Measurements from ENCODE around the gene POLR3GL. TPM values are rescaled to one million over a fixed set of nuclear protein-coding genes. Genes with fewer than 3 reads are reported as not detected.

The POLR3GL gene
- total RNA-seq, 1 experiment from 2014 or later, result 2.9 TPM

DNA sequence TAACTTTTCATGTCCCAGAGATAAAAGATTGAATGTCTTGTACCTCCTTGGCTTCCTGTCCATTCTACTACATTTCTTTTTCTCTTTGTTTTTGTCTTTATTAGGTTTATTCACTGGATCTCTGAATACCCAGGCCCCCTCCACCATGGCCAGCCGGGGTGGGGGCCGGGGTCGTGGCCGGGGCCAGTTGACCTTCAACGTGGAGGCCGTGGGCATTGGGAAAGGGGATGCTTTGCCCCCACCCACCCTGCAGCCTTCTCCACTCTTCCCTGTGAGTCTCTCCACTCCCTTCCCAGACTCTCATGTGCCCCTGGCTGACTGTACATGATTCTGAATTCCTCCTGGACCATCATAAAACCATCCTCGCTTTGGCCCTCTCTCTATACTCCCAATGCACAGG, 10.2 kb downstream of the POLR3GL start:
- no TSS peak for BruUV-seq (replicated peaks)
- Mint-ChIP-seq H3K27ac (ENCODE audit: unreplicated experiment) (no peak overlapping the region), H3K36me3 (ENCODE audit: insufficient read depth, unreplicated experiment) (no peaks in the 10 kb centered on the region), H3K9me3 (ENCODE audit: unreplicated experiment) (no peaks in the 10 kb centered on the region), H3K4me3 (ENCODE audit: unreplicated experiment) (no peak overlapping the region), H3K4me1 (ENCODE audit: low read depth, unreplicated experiment) (no peaks in the 10 kb centered on the region), H3K27me3 (ENCODE audit: insufficient read depth, unreplicated experiment) (no peaks in the 10 kb centered on the region)
- no peak for DNase-seq
- CTCF ChIA-PET, result no interaction called here
- Histone ChIP-seq H3K36me3 (ENCODE audit: control insufficient read depth, insufficient read depth, low read length) (no peaks in the 10 kb centered on the region), H3K9me3 (no peaks in the 10 kb centered on the region), H3K27me3 (replicated peaks; ENCODE audit: control insufficient read depth, insufficient read depth, low read length) (no peaks in the 10 kb centered on the region), H3K4me3 (ENCODE audit: low read depth, low read length) (no peak overlapping the region), H3K4me1 (peaks cover 20% of the 10 kb centered on the region)
- POLR2A ChIA-PET, result interaction anchor here (0.5 kb wide), 1 partner anchor 65 kb away, joined by 6 read pairs; no protein-coding TSS in a partner anchor
- TF ChIP-seq, protein P1, sequence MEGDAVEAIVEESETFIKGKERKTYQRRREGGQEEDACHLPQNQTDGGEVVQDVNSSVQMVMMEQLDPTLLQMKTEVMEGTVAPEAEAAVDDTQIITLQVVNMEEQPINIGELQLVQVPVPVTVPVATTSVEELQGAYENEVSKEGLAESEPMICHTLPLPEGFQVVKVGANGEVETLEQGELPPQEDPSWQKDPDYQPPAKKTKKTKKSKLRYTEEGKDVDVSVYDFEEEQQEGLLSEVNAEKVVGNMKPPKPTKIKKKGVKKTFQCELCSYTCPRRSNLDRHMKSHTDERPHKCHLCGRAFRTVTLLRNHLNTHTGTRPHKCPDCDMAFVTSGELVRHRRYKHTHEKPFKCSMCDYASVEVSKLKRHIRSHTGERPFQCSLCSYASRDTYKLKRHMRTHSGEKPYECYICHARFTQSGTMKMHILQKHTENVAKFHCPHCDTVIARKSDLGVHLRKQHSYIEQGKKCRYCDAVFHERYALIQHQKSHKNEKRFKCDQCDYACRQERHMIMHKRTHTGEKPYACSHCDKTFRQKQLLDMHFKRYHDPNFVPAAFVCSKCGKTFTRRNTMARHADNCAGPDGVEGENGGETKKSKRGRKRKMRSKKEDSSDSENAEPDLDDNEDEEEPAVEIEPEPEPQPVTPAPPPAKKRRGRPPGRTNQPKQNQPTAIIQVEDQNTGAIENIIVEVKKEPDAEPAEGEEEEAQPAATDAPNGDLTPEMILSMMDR (IDR thresholded peaks at IDR 0.05; ENCODE audit: insufficient read depth in 1 of 2, low read depth in 1 of 2, low read length in 1 of 2, severe bottlenecking in 1 of 2, unreplicated experiment in 1 of 2), result no peak
- intact Hi-C loops (cut with micrococcal nuclease; ENCODE audit: unreplicated experiment), result loop anchor here (5.0 kb wide), 1 partner anchor 47 kb away; the partner anchor contains the start of gene RBM8A

DNA sequence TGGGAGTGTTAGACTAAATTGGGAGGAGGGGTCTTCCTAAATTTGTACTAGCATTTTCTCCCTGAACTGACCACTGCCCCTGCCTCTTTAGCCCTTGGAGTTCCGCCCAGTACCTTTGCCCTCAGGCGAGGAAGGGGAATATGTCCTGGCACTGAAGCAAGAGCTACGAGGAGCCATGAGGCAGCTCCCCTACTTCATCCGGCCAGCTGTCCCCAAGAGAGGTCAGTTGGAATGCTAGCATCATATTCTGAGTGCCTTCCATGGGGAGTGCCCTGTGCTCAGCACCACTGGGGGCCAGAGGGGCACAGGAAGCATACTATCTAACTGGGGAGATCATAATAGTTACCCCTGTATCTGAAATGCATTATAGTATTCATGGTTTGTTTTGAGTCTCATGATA, 10.7 kb downstream of the POLR3GL start:
- H3K4me3 Mint-ChIP-seq (ENCODE audit: unreplicated experiment), result no peak overlapping the region
- Histone ChIP-seq H3K9me3 (no peaks in the 10 kb centered on the region), H3K36me3 (ENCODE audit: control insufficient read depth, insufficient read depth, low read length) (no peaks in the 10 kb centered on the region), H3K4me1 (peaks cover 24% of the 10 kb centered on the region), H3K4me3 (ENCODE audit: low read depth, low read length) (no peak overlapping the region), H3K27me3 (replicated peaks; ENCODE audit: control insufficient read depth, insufficient read depth, low read length) (no peaks in the 10 kb centered on the region)
- ChIA-PET CTCF (no interaction called here), POLR2A (interaction anchor here (0.5 kb wide), 1 partner anchor 65 kb away, joined by 6 read pairs; no protein-coding TSS in a partner anchor)
- no peak overlapping the region for H3K27ac Mint-ChIP-seq (ENCODE audit: unreplicated experiment)
- DNase-seq, result no peak
- H3K9me3 Mint-ChIP-seq (ENCODE audit: unreplicated experiment), result no peaks in the 10 kb centered on the region
- no peaks in the 10 kb centered on the region for H3K4me1 Mint-ChIP-seq (ENCODE audit: low read depth, unreplicated experiment)
- no peaks in the 10 kb centered on the region for H3K36me3 Mint-ChIP-seq (ENCODE audit: insufficient read depth, unreplicated experiment)
- no TSS peak for BruUV-seq (replicated peaks)
- TF ChIP-seq, protein P1 (IDR thresholded peaks at IDR 0.05; ENCODE audit: insufficient read depth in 1 of 2, low read depth in 1 of 2, low read length in 1 of 2, severe bottlenecking in 1 of 2, unreplicated experiment in 1 of 2), result no peak
- intact Hi-C loops (cut with micrococcal nuclease; ENCODE audit: unreplicated experiment), result loop anchor here (5.0 kb wide), 1 partner anchor 48 kb away; the partner anchor contains the start of gene RBM8A
- H3K27me3 Mint-ChIP-seq (ENCODE audit: insufficient read depth, unreplicated experiment), result no peaks in the 10 kb centered on the region

DNA sequence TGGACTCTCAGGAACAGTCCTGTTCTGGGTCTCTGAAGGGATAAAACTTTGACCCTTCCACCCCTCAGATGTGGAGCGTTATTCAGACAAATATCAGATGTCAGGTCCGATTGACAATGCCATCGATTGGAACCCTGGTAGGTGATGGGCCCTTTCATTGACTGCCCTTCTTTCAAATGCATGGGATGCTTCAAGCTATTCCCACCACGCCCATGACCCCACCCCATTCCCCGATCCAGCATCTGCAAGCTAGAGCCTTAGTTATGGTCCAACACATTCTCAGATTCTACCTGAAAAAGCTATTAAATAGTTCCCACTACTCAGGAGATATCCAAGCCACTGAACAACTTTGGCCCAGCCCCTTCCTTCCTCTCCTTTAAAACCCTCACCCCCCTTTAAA, 12.5 kb downstream of the POLR3GL start:
- H3K4me3 Mint-ChIP-seq (ENCODE audit: unreplicated experiment), result no peak overlapping the region
- DNase-seq, result no peak
- Histone ChIP-seq H3K4me1 (peaks cover 32% of the 10 kb centered on the region), H3K36me3 (ENCODE audit: control insufficient read depth, insufficient read depth, low read length) (no peaks in the 10 kb centered on the region), H3K4me3 (ENCODE audit: low read depth, low read length) (no peak overlapping the region), H3K27me3 (replicated peaks; ENCODE audit: control insufficient read depth, insufficient read depth, low read length) (no peaks in the 10 kb centered on the region), H3K9me3 (no peaks in the 10 kb centered on the region)
- BruUV-seq (replicated peaks), result no TSS peak
- no peak overlapping the region for H3K27ac Mint-ChIP-seq (ENCODE audit: unreplicated experiment)
- no peaks in the 10 kb centered on the region for H3K4me1 Mint-ChIP-seq (ENCODE audit: low read depth, unreplicated experiment)
- CTCF ChIA-PET, result interaction anchor here (0.6 to 3.1 kb wide), 8 partner anchors 13 to 131 kb away, joined by 3 to 22 read pairs (median 7); partner anchors contain the start of genes ANKRD34A, LIX1L, NUDT17 and PIAS3
- no peaks in the 10 kb centered on the region for H3K36me3 Mint-ChIP-seq (ENCODE audit: insufficient read depth, unreplicated experiment)
- TF ChIP-seq, protein P1 (IDR thresholded peaks at IDR 0.05; ENCODE audit: insufficient read depth in 1 of 2, low read depth in 1 of 2, low read length in 1 of 2, severe bottlenecking in 1 of 2, unreplicated experiment in 1 of 2), result no peak
- no peaks in the 10 kb centered on the region for H3K27me3 Mint-ChIP-seq (ENCODE audit: insufficient read depth, unreplicated experiment)
- POLR2A ChIA-PET, result no interaction called here
- no peaks in the 10 kb centered on the region for H3K9me3 Mint-ChIP-seq (ENCODE audit: unreplicated experiment)
- intact Hi-C loops (cut with micrococcal nuclease; ENCODE audit: unreplicated experiment), result loop anchor here (1.0 to 5.0 kb wide), 4 partner anchors 30 to 85 kb away; partner anchors contain the start of gene RBM8A
